CD4-positive, CD25-positive, alpha-beta regulatory T cell (primary cell): ENCODE measurements around the gene ARHGEF1. TPM values are rescaled to one million over a fixed set of nuclear protein-coding genes. Genes with fewer than 3 reads are reported as not detected.
"Not testable (repeated sequence)": the region's sequence is repeated elsewhere in the genome, so short reads cannot be mapped to it uniquely, and the experiment has no call there.

Experiments used
- ATAC-seq, 2 donors: fragments of 150-1000 bp; cut with Tn5 transposase; one replicate each; pipeline ENCODE4 v1.10.0; 2021; ENCODE audit warnings: low read depth in 2 of 2, moderate number of reproducible peaks in 2 of 2, moderate library complexity in 1 of 2
- DNase-seq, 3 donors: peaks; one replicate each; pipeline versions ENCODE4 v3.0.0 to v3.0.0-alpha.2; 2012 to 2022; ENCODE audit warnings: mixed read lengths in 1 of 3
- H3K27ac ChIP-seq: one replicate; pipeline ENCODE4 v1.7.0; 2013; ENCODE audit warnings: mild to moderate bottlenecking, low read length; ENCODE audit not compliant: insufficient read depth, poor library complexity, severe bottlenecking
- H3K27me3 ChIP-seq: one replicate; pipeline ENCODE4 v1.7.0; 2013; ENCODE audit warnings: low read length; ENCODE audit not compliant: control insufficient read depth, insufficient read depth
- H3K36me3 ChIP-seq: one replicate; pipeline ENCODE4 v1.7.0; 2013; ENCODE audit warnings: mild to moderate bottlenecking, low read length, moderate library complexity; ENCODE audit not compliant: control insufficient read depth, insufficient read depth
- H3K4me1 ChIP-seq: 2 replicates; pipeline ENCODE4 v1.7.0; 2013; ENCODE audit warnings: mild to moderate bottlenecking, low read length; ENCODE audit not compliant: insufficient read depth, control insufficient read depth, poor library complexity, severe bottlenecking
- H3K4me3 ChIP-seq: one replicate; pipeline ENCODE4 v1.7.0; 2013; ENCODE audit warnings: low read depth, mild to moderate bottlenecking, low read length, moderate library complexity
- H3K9me3 ChIP-seq, 2 experiments: 1 replicate in 1 of 2; 2 replicates in 1 of 2; pipeline ENCODE4 v1.7.0; 2013; ENCODE audit warnings: low read length in 2 of 2, mild to moderate bottlenecking in 1 of 2, moderate library complexity in 1 of 2; ENCODE audit not compliant: control insufficient read depth in 2 of 2
- H3K27ac Mint-ChIP-seq, 3 donors: one replicate each; pipeline ENCODE4 v1.8.0; 2020 to 2022; ENCODE audit warnings: mild to moderate bottlenecking in 3 of 3, mixed read lengths in 3 of 3, moderate library complexity in 2 of 3
- H3K27me3 Mint-ChIP-seq: one replicate; pipeline ENCODE4 v1.8.0; 2022; ENCODE audit warnings: mild to moderate bottlenecking, mixed read lengths
- H3K36me3 Mint-ChIP-seq: one replicate; pipeline ENCODE4 v1.8.0; 2020; ENCODE audit warnings: mixed read lengths
- H3K4me1 Mint-ChIP-seq, 4 donors: one replicate each; pipeline ENCODE4 v1.8.0; 2020 to 2022; ENCODE audit warnings: mixed read lengths in 4 of 4, mild to moderate bottlenecking in 1 of 4
- H3K4me3 Mint-ChIP-seq, 4 donors: one replicate each; pipeline ENCODE4 v1.8.0; 2020 to 2022; ENCODE audit warnings: mild to moderate bottlenecking in 4 of 4, mixed read lengths in 4 of 4, moderate library complexity in 3 of 4
- H3K9me3 Mint-ChIP-seq, 7 donors: one replicate each; pipeline ENCODE4 v1.8.0; 2020 to 2022; ENCODE audit warnings: mixed read lengths in 7 of 7, mild to moderate bottlenecking in 3 of 7, moderate library complexity in 2 of 7
- polyA plus RNA-seq, 4 donors: library from polyadenylated mRNA; unstranded; fragments of 300-500 nt; fragmentation: Illumina TruSeq; gene quantifications; one replicate each; pipeline ENCODE4 v1.2.3, GENCODE V29; 2021
- total RNA-seq: library from RNA; stranded (reverse); gene quantifications from one replicate; pipeline ENCODE4 v1.2.3, GENCODE V29; 2022

The ARHGEF1 gene
- total and polyA plus RNA-seq, 5 donors from 2014 or later: 162 to 1,312 (median 183) TPM

DNA sequence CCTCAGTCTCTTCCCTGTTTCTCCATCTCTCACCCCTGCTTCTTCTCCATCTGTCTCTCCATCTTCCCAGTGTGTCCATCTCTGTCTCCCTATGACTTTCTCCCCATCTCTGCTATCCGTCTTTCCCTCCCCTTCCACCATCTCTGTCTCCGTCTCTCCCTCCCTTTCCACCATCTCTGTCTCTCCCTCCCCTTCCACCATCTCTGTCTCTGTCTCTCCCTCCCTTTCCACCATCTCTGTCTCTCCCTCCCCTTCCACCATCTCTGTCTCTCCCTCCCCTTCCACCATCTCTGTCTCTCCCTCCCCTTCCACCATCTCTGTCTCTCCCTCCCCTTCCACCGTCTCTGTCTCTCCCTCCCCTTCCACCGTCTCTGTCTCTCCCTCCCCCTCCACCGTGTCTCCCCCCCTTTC, 31.4 kb downstream of the ARHGEF1 start:
- not testable (repeated sequence) for H3K9me3 ChIP-seq, DNase-seq, H3K27ac ChIP-seq, H3K9me3 Mint-ChIP-seq, H3K36me3 Mint-ChIP-seq, H3K36me3 ChIP-seq, H3K4me3 ChIP-seq, ATAC-seq
- peak overlapping the region in 2 of 4 donors; percentile 19 to 62 for H3K4me3 Mint-ChIP-seq
- Histone ChIP-seq H3K27me3 (peaks cover 19% of the 10 kb centered on the region), H3K4me1 (peaks cover 37% of the 10 kb centered on the region)
- peaks cover 28% of the 10 kb centered on the region for H3K27me3 Mint-ChIP-seq
- peak overlapping the region in 1 of 3 donors; percentile 53 for H3K27ac Mint-ChIP-seq
- peaks cover 0 to 37% (median 12%) of the 10 kb centered on the region in 4 donors for H3K4me1 Mint-ChIP-seq

- Mint-ChIP-seq H3K36me3 (no peaks in the 10 kb centered on the region), H3K27ac (no peak overlapping the region), H3K9me3 (peaks cover 0 to 5% (median 0%) of the 10 kb centered on the region in 7 donors), H3K4me3 (no peak overlapping the region), H3K4me1 (peaks cover 0 to 36% (median 12%) of the 10 kb centered on the region in 4 donors), H3K27me3 (peaks cover 28% of the 10 kb centered on the region)
- H3K4me3 ChIP-seq: peak overlapping the region; percentile 57
- peaks cover 19% of the 10 kb centered on the region for H3K27me3 ChIP-seq
- no peaks in the 10 kb centered on the region for H3K36me3 ChIP-seq
- H3K9me3 ChIP-seq: no peaks in the 10 kb centered on the region
- DNase-seq: no peak
- H3K27ac ChIP-seq: no peak overlapping the region
- ATAC-seq: no peak
- H3K4me1 ChIP-seq: peaks cover 37% of the 10 kb centered on the region
These were observed 32.2 kb downstream of the ARHGEF1 start for GRCh38 chr19:41915021-41915775.

- Mint-ChIP-seq H3K27ac (no peak overlapping the region), H3K27me3 (peaks cover 25% of the 10 kb centered on the region), H3K4me1 (peaks cover 0 to 29% (median 9%) of the 10 kb centered on the region in 4 donors), H3K9me3 (peaks cover 0 to 3% (median 0%) of the 10 kb centered on the region in 7 donors), H3K4me3 (no peak overlapping the region), H3K36me3 (no peaks in the 10 kb centered on the region)
- DNase-seq (no peak), ATAC-seq (peak; percentile 11 to 15)
- no peaks in the 10 kb centered on the region for H3K36me3 ChIP-seq
- no peak overlapping the region for H3K4me3 ChIP-seq
- peaks cover 37% of the 10 kb centered on the region for H3K4me1 ChIP-seq
- H3K27me3 ChIP-seq: peaks cover 19% of the 10 kb centered on the region
- no peak overlapping the region for H3K27ac ChIP-seq
- no peaks in the 10 kb centered on the region for H3K9me3 ChIP-seq
These were observed 32.9 kb downstream of the ARHGEF1 start for GRCh38 chr19:41915776-41916414.

DNA sequence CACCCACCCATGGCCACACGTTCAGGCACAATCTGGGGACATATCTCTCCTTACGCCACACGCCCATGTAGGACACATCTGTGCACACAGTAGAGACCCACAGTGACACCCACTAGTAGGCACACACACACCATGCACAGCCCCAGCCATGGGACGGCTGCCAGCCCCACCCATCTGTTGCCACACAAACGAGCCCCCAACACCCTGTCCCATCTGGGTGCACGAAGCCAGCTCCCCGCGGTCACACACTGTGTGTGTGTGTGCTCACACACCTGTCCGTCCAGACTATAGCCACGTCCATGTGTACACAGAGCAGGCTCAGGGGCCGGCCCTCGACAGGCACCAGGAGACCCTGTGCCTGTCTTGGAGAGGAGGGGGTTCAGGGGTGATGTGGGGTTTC, 34.7 kb downstream of the ARHGEF1 start:
- Histone ChIP-seq H3K4me3 (no peak overlapping the region), H3K27me3 (peaks cover 19% of the 10 kb centered on the region), H3K4me1 (peaks cover 35% of the 10 kb centered on the region), H3K36me3 (no peaks in the 10 kb centered on the region), H3K9me3 (no peaks in the 10 kb centered on the region), H3K27ac (no peak overlapping the region)
- Mint-ChIP-seq H3K4me1 (peaks cover 0 to 23% (median 3%) of the 10 kb centered on the region in 4 donors), H3K27ac (no peak overlapping the region), H3K4me3 (no peak overlapping the region), H3K9me3 (peaks cover 0 to 1% (median 0%) of the 10 kb centered on the region in 7 donors), H3K36me3 (no peaks in the 10 kb centered on the region), H3K27me3 (peaks cover 17% of the 10 kb centered on the region)
- ATAC-seq: no peak
- no peak for DNase-seq

DNA sequence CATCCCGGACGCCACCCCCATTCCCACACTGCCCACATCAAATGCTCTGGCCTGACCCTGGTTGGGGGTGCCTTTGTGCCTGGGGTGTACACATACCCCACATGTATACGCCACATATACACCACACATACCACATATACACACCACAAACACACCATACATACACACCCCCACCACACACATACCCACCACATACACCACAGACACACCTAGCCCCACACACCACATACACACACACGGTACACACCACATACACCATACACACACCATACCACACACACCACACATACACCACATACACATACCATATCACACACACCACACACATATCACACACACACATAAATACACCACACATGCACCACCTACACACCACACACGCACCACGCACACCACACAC, 35.1 kb downstream of the ARHGEF1 start:
- peaks cover 0 to 2% (median 0%) of the 10 kb centered on the region in 7 donors for H3K9me3 Mint-ChIP-seq
- Histone ChIP-seq H3K9me3 (no peaks in the 10 kb centered on the region), H3K27ac (no peak overlapping the region), H3K36me3 (no peaks in the 10 kb centered on the region), H3K4me1 (peaks cover 31% of the 10 kb centered on the region), H3K27me3 (peaks cover 19% of the 10 kb centered on the region), H3K4me3 (no peak overlapping the region)
- H3K27me3 Mint-ChIP-seq: peaks cover 17% of the 10 kb centered on the region
- H3K27ac Mint-ChIP-seq: no peak overlapping the region
- no peak for ATAC-seq
- no peak for DNase-seq
- peaks cover 0 to 22% (median 4%) of the 10 kb centered on the region in 4 donors for H3K4me1 Mint-ChIP-seq
- H3K4me3 Mint-ChIP-seq: no peak overlapping the region
- H3K36me3 Mint-ChIP-seq: no peaks in the 10 kb centered on the region

DNA sequence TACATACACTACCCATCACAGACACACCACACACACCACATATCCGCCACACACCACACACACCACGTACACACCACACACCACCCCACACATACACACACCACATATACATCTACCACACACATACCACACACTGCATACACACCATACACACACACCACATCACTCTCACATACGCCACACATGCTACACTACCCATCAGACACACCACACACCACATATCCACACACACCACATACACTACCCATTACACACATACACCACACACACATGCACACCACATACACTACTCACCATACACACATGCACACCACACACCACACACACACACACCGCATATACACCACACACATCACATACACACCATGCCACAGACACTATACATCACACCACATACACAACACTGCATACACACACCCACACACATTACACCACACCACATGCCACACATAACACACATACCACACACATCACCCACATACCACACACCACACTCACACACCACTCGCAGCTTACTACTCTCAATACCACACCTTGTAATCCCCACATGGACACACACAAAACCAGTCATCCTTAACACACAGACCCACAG, 35.8 kb downstream of the ARHGEF1 start:
- peaks cover 19% of the 10 kb centered on the region for H3K27me3 Mint-ChIP-seq
- H3K27me3 ChIP-seq: peaks cover 19% of the 10 kb centered on the region
- no peak overlapping the region for H3K4me3 Mint-ChIP-seq

DNA sequence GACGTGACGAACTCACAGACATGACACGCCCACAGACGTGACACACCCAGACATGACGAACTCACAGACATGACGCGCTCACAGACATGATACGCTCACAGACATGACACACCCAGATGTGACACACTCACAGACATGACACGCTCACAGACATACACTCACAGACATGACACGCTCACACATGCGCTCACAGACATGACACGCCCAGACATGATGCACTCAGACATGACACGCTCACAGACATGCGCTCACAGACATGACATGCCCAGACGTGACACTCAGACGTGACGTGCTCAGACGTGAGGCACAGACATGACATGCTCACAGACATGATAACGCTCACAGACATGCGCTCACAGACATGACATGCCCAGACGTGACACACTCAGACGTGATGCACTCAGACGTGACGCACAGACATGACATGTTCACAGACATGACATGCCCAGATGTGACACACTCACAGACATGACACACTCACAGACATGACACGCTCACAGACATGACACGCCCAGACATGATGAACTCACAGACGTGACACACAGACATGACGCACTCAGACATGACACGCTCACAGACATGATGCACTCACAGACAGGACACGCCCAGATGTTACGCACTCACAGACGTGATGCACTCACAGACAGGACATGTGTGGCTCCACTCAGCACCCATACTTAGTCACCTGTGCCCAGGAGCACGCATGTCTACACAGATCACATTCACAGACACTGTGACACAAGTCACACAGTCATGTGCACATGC, 37.1 kb downstream of the ARHGEF1 start:
- Histone ChIP-seq H3K27me3 (peaks cover 16% of the 10 kb centered on the region), H3K4me1 (peaks cover 12% of the 10 kb centered on the region), H3K36me3 (no peaks in the 10 kb centered on the region), H3K27ac (no peak overlapping the region), H3K9me3 (no peaks in the 10 kb centered on the region), H3K4me3 (no peak overlapping the region)
- peaks cover 12% of the 10 kb centered on the region for H3K27me3 Mint-ChIP-seq
- no peak overlapping the region for H3K4me3 Mint-ChIP-seq
- no peaks in the 10 kb centered on the region for H3K36me3 Mint-ChIP-seq
- H3K27ac Mint-ChIP-seq: no peak overlapping the region
- peaks cover 0 to 3% (median 0%) of the 10 kb centered on the region in 7 donors for H3K9me3 Mint-ChIP-seq
- H3K4me1 Mint-ChIP-seq: peaks cover 0 to 17% (median 7%) of the 10 kb centered on the region in 4 donors
- ATAC-seq (no peak), DNase-seq (no peak)

More for the DNA sequence above, 35.8 kb downstream of the ARHGEF1 start:
- Mint-ChIP-seq H3K4me1 (peaks cover 0 to 22% (median 7%) of the 10 kb centered on the region in 4 donors), H3K9me3 (peaks cover 0 to 3% (median 0%) of the 10 kb centered on the region in 7 donors), H3K27ac (no peak overlapping the region), H3K36me3 (no peaks in the 10 kb centered on the region)
- H3K4me3 ChIP-seq: no peak overlapping the region
- DNase-seq (no peak), ATAC-seq (no peak)
- no peak overlapping the region for H3K27ac ChIP-seq
- H3K4me1 ChIP-seq: peaks cover 26% of the 10 kb centered on the region
- H3K9me3 ChIP-seq: no peaks in the 10 kb centered on the region
- H3K36me3 ChIP-seq: no peaks in the 10 kb centered on the region
